DOHH2 (cell line): ENCODE measurements around the gene DDO.

Experiments
- H3F3A ChIP-seq: fragments of 200-600 bp; sonication (generic), shearing (Covaris generic); 2 replicates; pipeline ENCODE4 v1.6.0; 2016; ENCODE audit warnings: antibody characterized with exemption, mild to moderate bottlenecking; ENCODE audit not compliant: control insufficient read depth, insufficient read depth
- H3K27ac ChIP-seq: fragments of 200-600 bp; sonication (generic); 2 replicates; pipeline ENCODE4 v1.5.1; 2014; ENCODE audit warnings: low read depth, mild to moderate bottlenecking, low read length, moderate library complexity
- H3K27me3 ChIP-seq: fragments of 200-600 bp; sonication (generic); 2 replicates; pipeline ENCODE4 v1.6.1; 2014; ENCODE audit warnings: mild to moderate bottlenecking, low read length, mixed read lengths; ENCODE audit not compliant: control insufficient read depth
- H3K36me3 ChIP-seq: fragments of 200-600 bp; sonication (generic); 2 replicates; pipeline ENCODE4 v1.6.1; 2014; ENCODE audit warnings: mild to moderate bottlenecking, low read length, moderate library complexity, mixed read lengths; ENCODE audit not compliant: control insufficient read depth
- H3K4me1 ChIP-seq: fragments of 200-600 bp; sonication (generic); 2 replicates; pipeline ENCODE4 v1.6.1; 2014; ENCODE audit warnings: mild to moderate bottlenecking, low read length, mixed read lengths; ENCODE audit not compliant: control insufficient read depth
- H3K4me2 ChIP-seq: fragments of 200-600 bp; sonication (generic); 2 replicates; pipeline ENCODE4 v1.6.0; 2014; ENCODE audit warnings: mild to moderate bottlenecking, low read length, moderate library complexity
- H3K4me3 ChIP-seq: fragments of 200-600 bp; sonication (generic); 2 replicates; pipeline ENCODE4 v1.5.1; 2014; ENCODE audit warnings: mild to moderate bottlenecking, low read length, mixed read lengths
- H3K79me2 ChIP-seq: fragments of 200-600 bp; sonication (generic); 2 replicates; pipeline ENCODE4 v1.6.1; 2014; ENCODE audit warnings: mild to moderate bottlenecking, low read length, mixed read lengths; ENCODE audit not compliant: control insufficient read depth
- H3K9me2 ChIP-seq: fragments of 200-600 bp; sonication (generic); replicated peaks from 2 replicates; pipeline ENCODE4 v1.6.1; 2014; ENCODE audit warnings: mild to moderate bottlenecking, low read length, mixed read lengths; ENCODE audit not compliant: control insufficient read depth
- H3K9me3 ChIP-seq: fragments of 200-600 bp; sonication (generic); 2 replicates; pipeline ENCODE4 v1.6.1; 2014; ENCODE audit warnings: antibody characterized with exemption, low read length, mixed read lengths; ENCODE audit not compliant: control insufficient read depth, insufficient read depth
- H4K20me1 ChIP-seq: fragments of 200-600 bp; sonication (generic); 2 replicates; pipeline ENCODE4 v1.6.0; 2014; ENCODE audit warnings: low read depth, mild to moderate bottlenecking, antibody characterized with exemption, low read length, moderate library complexity; ENCODE audit not compliant: control insufficient read depth, insufficient read depth
- CTCF ChIP-seq: fragments of 200-600 bp; sonication (generic); IDR thresholded peaks from one replicate; pipeline ENCODE4 v1.5.1; 2014; ENCODE audit warnings: antibody characterized with exemption, mild to moderate bottlenecking, low read depth, low read length; ENCODE audit not compliant: poor library complexity, severe bottlenecking
- EZH2phosphoT487 ChIP-seq: fragments of 200-600 bp; sonication (generic); IDR thresholded peaks from 2 replicates; pipeline ENCODE4 v1.6.1; 2017; ENCODE audit warnings: borderline replicate concordance, mild to moderate bottlenecking, antibody characterized with exemption, low read length, moderate library complexity, mixed read lengths

Gene DDO

GRCh38 chr6:110354153-110354552, 61.2 kb downstream of the DDO start:
- Histone ChIP-seq H4K20me1 (no peaks in the 10 kb centered on the region), H3K36me3 (no peaks in the 10 kb centered on the region), H3K4me1 (no peaks in the 10 kb centered on the region), H3K4me3 (no peak overlapping the region), H3K9me3 (peaks cover 3% of the 10 kb centered on the region; the same call in 1 of the 2 replicates), H3K27me3 (0 out of 2 replicates have a peak, but pooled peaks cover 4% of the 10 kb centered on the region), H3F3A (no peaks in the 10 kb centered on the region), H3K4me2 (no peak overlapping the region), H3K79me2 (no peaks in the 10 kb centered on the region), H3K9me2 (no peaks in the 10 kb centered on the region), H3K27ac (no peak overlapping the region)
- TF ChIP-seq CTCF (no peak), EZH2phosphoT487 (no peak)

GRCh38 chr6:110353457-110354001, 61.8 kb downstream of the DDO start:
- no peaks in the 10 kb centered on the region for H3K4me1 ChIP-seq
- H3K4me2 ChIP-seq, result no peak overlapping the region
- 0 out of 2 replicates have a peak, but pooled peaks cover 3% of the 10 kb centered on the region for H3K27me3 ChIP-seq
- TF ChIP-seq CTCF, result no peak
- TF ChIP-seq EZH2phosphoT487, result no peak
- H3K27ac ChIP-seq, result no peak overlapping the region
- H4K20me1 ChIP-seq, result no peaks in the 10 kb centered on the region
- no peak overlapping the region for H3K4me3 ChIP-seq
- H3F3A ChIP-seq, result no peaks in the 10 kb centered on the region
- no peaks in the 10 kb centered on the region for H3K9me2 ChIP-seq
- H3K79me2 ChIP-seq, result no peaks in the 10 kb centered on the region
- no peaks in the 10 kb centered on the region for H3K36me3 ChIP-seq
- peaks cover 3% of the 10 kb centered on the region; the same call in 1 of the 2 replicates for H3K9me3 ChIP-seq

GRCh38 chr6:110352563-110353262, 62.7 kb downstream of the DDO start:
- H3K79me2 ChIP-seq, result no peaks in the 10 kb centered on the region
- H3K36me3 ChIP-seq, result no peaks in the 10 kb centered on the region
- no peaks in the 10 kb centered on the region for H3F3A ChIP-seq
- H3K9me2 ChIP-seq, result no peaks in the 10 kb centered on the region
- H3K4me1 ChIP-seq, result no peaks in the 10 kb centered on the region
- no peaks in the 10 kb centered on the region for H3K9me3 ChIP-seq
- no peaks in the 10 kb centered on the region for H4K20me1 ChIP-seq
- H3K4me2 ChIP-seq, result no peak overlapping the region
- no peaks in the 10 kb centered on the region for H3K27me3 ChIP-seq
- no peak overlapping the region for H3K4me3 ChIP-seq
- TF ChIP-seq EZH2phosphoT487 (no peak), CTCF (no peak)
- H3K27ac ChIP-seq, result no peak overlapping the region
